ENCODE data around the gene TRPM1.

The TRPM1 gene

GRCh38 chr15:31101262-31102038 lies at the start of gene TRPM1:
TRPM1 (minus strand) TSS chr15:31101725; CDS start chr15:31081355, 20,370 bp downstream.
- DNase-seq (ENCODE audit: low read depth, low spot score) = peak; percentile 11

- DNase-seq (ENCODE audit: low read depth, low spot score) = peak; percentile 63
These were observed 49.3 kb upstream of the TRPM1 start for GRCh38 chr15:31150732-31151231.

- no peak for DNase-seq (ENCODE audit: low read depth, low spot score)
These were observed 48.5 kb upstream of the TRPM1 start for GRCh38 chr15:31149987-31150386.

GRCh38 chr15:31149088-31149505 lies 47.6 kb upstream of the TRPM1 start:
- DNase-seq (ENCODE audit: low read depth, low spot score) = peak; percentile 45

- peak; percentile 77 for DNase-seq (ENCODE audit: low read depth, low spot score)
These were observed 47.0 kb upstream of the TRPM1 start for GRCh38 chr15:31148297-31149087.

- DNase-seq (ENCODE audit: low read depth, low spot score) = no peak
These were observed 46.4 kb upstream of the TRPM1 start for GRCh38 chr15:31147944-31148296.

- DNase-seq (ENCODE audit: low read depth, low spot score) = no peak
These were observed 45.9 kb upstream of the TRPM1 start for GRCh38 chr15:31147456-31147855.

- no peak for DNase-seq (ENCODE audit: low read depth, low spot score)
These were observed 43.9 kb upstream of the TRPM1 start for GRCh38 chr15:31145271-31145911.

- no peak for DNase-seq (ENCODE audit: low read depth, low spot score)
These were observed 40.3 kb upstream of the TRPM1 start for GRCh38 chr15:31141792-31142191.

- DNase-seq (ENCODE audit: low read depth, low spot score) = no peak
These were observed 35.2 kb upstream of the TRPM1 start for GRCh38 chr15:31136607-31137328.

GRCh38 chr15:31136016-31136415 lies 34.5 kb upstream of the TRPM1 start:
- DNase-seq (ENCODE audit: low read depth, low spot score) = peak; percentile 73

GRCh38 chr15:31135523-31135922 lies 34.0 kb upstream of the TRPM1 start:
- no peak for DNase-seq (ENCODE audit: low read depth, low spot score)

- DNase-seq (ENCODE audit: low read depth, low spot score) = no peak
These were observed 32.4 kb upstream of the TRPM1 start for GRCh38 chr15:31133890-31134289.

- no peak for DNase-seq (ENCODE audit: low read depth, low spot score)
These were observed 30.4 kb upstream of the TRPM1 start for GRCh38 chr15:31131853-31132375.

GRCh38 chr15:31130576-31131237 lies 29.2 kb upstream of the TRPM1 start:
- no peak for DNase-seq (ENCODE audit: low read depth, low spot score)

- no peak for DNase-seq (ENCODE audit: low read depth, low spot score)
These were observed 28.3 kb upstream of the TRPM1 start for GRCh38 chr15:31129769-31130303.

GRCh38 chr15:31128919-31129768 lies 27.6 kb upstream of the TRPM1 start:
- peak; percentile 76 for DNase-seq (ENCODE audit: low read depth, low spot score)

- DNase-seq (ENCODE audit: low read depth, low spot score) = no peak
These were observed 27.0 kb upstream of the TRPM1 start for GRCh38 chr15:31128477-31128876.

GRCh38 chr15:31127596-31128261 lies 26.2 kb upstream of the TRPM1 start:
- DNase-seq (ENCODE audit: low read depth, low spot score) = no peak

All from ELF-1 (cell line).